ENCODE data around the gene PFN2.

- TF ChIP-seq CTCF (IDR thresholded peaks at IDR 0.05 in 4 of 5, conservative IDR thresholded peaks at IDR 0.05 in 1 of 5) (no peak), POLR2A (IDR thresholded peaks at IDR 0.05) (peak; percentile 46 to 68)
These were observed 567 bp downstream of the PFN2 start for GRCh38 chr3:149969940-149970715.

Measured in gastrocnemius medialis (tissue), 4 donors.